Activated CD4-positive, CD25-positive, alpha-beta regulatory T cell treated with anti-CD3 and anti-CD28 coated beads, Interleukin-2, amount 50 U/mL, for 24 hours (primary cell): ENCODE results near the gene NFKBIE.

ENCODE experiments used
- ATAC-seq, 2 donors: fragments of 150-1000 bp; cut with Tn5 transposase; one replicate each; pipeline ENCODE4 v1.10.0; 2021; ENCODE audit warnings: mild to moderate bottlenecking in 1 of 2, moderate library complexity in 1 of 2

Gene NFKBIE

DNA sequence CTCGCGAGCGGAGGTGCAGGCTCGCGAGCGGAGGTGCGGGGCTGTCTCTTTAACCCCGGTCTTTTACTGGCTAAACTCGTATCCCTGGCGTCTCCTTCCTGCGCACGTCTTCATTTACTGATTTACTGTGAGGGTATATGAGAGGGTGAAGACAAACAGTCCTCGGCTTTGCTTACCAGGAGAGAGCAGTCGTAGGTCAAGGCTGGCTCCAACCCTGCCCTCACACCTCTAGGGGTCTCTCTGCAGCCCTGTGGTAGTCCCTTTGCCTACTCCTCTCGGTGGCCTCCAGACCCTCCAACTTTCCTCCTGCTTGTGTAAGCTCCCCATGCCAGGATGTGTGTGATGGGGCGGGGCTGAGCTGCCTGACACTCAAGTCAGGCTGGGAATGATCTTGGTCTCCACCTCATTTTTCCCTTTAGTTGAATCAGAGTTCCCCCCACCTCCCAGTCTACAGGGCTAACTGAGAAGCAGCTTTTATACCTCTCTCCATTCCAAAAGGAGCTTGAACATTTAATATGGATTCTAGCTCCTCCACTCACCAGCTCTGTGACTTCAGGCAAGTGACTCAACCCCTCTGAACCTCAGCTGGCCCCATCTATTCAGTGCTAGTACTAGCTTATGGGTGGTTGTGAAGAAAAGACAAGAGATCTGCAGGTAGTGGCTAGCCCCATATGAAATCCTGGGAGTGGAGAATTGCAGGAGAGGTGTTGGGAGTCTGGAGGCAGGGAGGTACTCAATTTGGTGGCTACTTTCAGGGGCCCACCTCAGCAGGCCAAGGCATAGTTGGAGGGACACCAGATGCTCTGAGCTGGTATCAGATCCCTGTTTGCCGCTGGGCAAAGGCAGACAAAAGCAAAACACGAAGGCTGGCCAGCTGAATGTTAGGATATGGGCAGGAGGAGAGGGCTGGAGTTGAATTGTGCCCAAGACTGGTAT, 41.1 kb downstream of the NFKBIE start:
- ATAC-seq, result peak; percentile 21 to 31

DNA sequence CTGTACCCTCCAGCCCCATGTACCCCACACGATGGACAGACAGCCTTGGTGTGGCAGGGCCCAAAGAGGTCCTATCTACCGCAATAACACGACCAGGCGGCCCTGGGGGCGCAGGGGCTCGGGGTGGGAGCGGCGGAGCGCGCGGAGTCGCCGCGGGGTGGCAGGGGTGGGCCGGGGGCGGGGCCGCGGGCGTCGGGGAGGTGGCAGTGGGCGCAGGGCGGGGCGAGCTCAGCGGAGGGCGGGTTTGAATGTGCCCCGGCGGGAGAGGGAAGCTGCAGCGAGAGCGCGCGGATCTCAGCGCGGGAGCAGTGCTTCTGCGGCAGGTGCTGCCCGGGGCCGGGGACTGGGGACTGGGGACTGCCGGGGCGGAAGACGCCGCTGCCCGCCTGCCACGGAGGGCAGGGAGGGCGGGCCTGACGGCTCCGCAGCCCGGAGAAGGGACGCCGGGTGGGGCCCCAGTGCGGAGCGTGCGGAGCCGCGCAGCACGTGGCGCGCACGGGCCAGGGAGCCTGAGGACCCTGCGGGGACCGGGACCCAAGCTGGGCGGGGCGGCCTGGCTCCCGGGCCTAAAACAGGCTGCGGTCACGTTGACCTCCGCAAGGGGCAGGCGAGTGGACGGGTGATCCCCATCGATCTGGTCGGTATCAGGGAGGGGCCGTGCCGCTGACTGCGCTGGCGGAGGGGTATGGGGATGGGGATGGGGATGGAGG, 41.9 kb downstream of the NFKBIE start, which contains the start of gene SLC29A1:
TSS of gene SLC29A1 (plus strand) at position 277 of the 710 bp plus-strand sequence. CDS start 3,719 bp downstream, outside the sequence.
- peak; percentile 75 to 78 for ATAC-seq

DNA sequence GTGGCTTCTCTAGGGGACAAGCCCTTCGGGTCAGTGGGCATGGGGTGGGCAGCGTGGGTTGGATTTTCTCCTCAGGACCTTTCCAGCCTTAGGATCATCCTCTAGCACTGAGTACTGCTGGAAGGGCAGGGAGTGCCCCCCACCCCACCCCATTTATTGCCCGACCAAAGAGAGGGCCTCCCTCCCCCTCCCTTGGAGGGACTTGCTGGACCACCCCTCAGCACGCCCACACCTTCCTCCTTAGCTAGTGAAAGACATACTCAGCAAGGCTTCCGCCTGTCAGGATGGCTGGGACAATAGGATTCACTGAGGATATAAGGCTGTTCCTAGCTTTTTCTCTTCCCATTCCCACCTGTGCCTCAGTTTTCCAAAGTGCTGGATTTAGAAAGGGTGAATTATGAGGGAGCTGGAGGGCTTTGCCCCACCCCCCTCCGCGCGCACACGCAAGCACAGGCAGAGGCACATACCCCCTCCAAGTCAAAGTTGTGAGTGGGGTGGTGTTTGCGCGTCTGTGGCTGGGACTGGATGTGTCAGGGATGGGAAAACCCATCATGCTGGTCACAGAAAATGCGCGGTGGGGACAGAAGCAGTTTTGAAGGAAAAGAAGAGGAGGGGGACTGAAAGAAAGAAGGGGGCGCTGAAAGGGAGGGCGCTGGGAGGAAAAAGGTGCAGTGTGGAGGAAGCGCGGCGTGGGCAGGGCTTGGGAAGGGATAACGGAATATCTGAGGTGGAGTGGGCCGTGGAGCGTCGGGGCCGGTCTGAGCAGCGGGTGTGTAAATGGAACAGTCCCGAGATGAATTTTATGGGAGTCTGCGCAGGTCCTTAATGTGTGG, 42.6 kb downstream of the NFKBIE start:
- peak in 1 of 2 donors; percentile 1 for ATAC-seq

DNA sequence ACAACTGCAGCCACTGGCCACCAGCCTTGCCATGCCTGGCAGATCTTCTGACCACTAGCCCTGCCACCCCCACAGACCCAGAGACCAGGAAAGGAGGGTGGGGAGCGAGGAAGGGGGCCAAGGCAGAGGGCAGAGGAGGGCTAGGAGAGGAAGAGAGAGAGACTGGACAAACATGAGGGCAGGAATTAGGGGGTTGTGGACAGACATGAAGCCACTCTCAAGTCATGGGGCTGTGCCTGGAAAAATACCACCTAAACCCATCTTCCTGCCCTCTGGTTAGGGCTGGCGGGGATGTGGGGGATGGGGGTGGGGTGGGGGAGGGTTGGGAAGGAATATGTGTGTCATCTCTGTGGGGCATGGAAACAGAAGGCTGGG, 43.4 kb downstream of the NFKBIE start:
- no peak for ATAC-seq

DNA sequence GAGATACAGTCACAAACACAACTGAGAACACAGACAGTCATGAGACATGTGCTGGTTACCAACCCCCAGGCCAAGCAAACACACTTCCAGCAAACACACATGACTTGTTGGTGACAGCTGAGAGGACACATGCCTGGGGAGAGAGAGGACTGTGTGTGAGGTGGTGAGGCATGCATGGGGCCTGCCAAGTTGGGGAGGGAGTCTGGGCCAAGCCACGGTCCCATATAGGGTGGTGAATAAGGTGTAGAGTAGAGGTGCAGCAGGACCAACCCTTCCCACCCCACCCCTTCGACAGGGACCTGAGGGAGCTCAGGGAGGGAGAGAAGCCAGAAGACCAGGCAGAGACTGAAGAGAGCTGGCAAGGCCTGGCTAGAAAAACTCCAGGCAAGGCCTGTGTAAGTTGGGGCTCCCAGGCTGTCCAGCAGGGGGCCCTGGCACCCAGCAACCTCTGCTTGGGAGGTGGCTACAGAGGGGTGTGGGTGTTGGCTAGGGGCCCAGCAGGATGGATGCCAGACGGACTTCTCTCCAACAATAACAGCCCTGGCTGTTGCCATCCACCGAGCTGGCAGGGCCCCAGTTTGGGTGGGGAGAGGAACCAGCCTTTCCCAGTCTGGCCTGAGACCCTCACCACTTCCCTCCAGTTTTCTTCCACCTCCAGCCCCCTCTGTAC, 43.9 kb downstream of the NFKBIE start:
- peak; percentile 37 to 41 for ATAC-seq

DNA sequence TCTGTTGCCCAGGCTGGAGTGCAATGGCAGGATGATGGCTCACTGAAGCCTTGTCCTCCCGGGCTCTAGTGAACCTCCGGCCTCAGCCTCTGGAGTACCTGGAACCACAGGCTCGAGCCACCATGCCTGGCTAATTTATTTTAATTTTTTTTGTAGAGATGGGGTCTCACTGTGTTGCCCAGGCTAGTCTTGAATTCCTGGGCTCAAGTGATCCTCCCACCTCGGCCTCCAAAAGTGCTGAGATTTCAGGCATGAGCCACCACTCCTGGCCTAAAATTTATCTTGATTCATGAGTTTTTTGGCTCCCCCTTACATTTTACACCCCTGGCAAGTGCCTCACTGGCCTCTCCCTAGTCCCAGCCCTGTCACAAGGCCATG, 44.4 kb downstream of the NFKBIE start:
- no peak for ATAC-seq

DNA sequence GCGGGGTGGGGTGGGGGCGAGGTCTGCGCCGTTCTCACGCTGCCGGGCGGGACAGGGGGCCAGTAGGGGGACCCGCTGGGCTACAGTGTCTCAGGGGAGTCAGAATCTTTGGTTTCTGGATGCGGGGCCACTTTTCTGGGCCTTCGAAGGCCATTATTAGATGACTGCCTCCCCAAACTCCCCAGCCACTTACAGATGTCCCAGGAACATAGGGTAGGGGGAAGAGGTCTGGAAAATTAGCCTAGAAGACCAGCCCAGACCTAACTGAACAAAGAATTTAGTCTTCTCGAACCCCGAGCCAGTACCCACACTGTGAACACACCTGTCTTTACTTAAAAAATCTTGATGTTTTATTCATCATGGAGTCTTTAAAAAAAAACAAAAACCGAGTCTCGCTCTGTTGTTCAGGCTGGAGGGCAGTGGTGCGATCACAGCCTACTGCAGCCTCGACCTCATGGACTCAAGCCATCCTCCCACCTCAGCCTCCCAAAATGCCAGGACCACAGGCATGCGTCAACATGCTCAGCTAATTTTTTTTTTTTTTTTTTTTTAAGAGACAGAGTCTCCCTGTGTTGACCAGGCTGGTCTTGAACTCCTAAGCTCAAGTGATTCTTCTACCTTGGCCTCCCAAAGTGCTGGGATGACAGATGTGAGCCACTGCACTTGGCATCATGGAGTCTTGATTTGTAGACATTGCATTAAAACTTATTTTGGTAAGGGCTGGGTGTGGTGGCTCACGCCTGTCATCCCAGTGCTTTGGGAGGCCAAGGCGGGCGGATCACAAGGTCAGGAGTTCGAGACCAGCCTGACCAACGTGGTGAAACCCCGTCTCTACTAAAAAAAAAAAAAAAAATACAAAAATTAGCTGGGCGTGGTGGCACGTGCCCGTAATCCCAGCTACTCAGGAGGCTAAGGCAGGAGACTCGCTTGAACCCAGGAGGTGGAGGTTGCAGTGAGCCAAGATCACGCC, 45.3 kb downstream of the NFKBIE start:
- ATAC-seq, result no peak

DNA sequence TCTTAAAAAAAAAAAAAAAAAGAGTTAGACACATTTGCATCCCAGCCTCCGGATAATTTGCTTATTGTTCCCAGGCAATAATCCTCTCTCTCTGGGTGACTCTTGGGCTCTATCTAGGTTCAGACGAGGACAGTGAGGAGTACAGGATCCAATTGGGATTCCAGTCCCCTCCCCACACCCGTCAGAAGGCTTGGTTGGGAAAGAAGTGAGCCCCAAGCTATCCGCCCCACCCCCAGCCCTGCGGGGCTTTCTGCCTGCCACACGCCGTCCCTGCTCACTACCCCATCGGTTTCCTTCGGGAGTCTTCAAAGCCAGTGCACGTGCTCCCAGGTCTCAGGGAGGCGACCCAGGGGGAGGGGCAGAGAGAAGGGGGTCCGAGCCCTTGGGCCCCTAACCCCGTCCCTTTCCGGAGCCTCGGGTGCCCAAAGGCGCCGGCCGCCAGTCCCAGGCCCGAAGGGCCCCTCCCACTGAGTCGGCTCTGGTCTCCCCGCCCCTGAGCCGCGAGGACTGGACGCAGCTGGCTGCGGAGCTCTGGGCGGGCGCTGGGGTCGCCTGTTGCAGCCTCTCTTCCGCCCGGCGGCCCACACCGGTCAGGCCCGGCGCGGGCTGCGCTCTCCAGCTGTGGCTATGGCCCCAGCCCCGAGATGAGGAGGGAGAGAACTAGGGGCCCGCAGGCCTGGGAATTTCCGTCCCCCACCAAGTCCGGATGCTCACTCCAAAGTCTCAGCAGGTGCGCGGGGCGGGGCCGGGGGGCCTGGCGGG, 46.1 kb downstream of the NFKBIE start:
- ATAC-seq, result no peak

DNA sequence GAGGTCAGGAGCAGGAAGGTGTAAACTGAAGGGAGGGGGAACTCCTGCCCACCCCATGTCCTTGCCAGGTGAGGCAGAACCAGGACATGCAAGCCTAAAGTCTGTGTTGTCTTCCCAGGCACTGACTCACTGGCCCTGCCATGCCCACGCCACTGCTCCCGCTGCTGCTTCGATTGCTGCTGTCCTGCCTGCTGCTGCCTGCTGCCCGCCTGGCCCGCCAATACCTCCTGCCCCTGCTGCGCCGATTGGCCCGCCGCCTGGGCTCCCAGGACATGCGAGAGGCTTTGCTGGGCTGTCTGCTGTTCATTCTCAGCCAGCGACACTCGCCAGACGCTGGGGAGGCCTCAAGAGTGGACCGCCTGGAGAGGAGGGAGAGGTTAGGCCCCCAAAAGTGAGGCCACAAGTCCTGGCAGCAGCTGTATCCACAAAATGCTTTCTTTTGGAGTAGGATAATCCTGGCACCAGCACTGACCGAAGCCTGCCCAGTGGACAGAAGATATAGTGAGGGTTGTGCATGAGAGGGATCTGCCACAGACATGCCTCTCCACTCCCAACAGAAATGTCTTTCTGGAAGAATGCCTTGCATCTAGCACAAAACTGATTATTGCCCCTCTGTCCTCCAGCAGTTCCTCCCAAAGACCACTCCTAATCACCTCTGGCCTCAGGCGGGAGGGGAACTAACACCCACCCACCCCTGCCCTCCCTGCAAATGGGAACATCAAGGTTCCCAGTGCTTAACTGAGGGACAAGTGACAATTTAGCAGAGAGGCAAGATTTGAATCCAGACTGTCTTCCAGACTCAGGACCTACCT, 47.8 kb downstream of the NFKBIE start:
- no peak for ATAC-seq

DNA sequence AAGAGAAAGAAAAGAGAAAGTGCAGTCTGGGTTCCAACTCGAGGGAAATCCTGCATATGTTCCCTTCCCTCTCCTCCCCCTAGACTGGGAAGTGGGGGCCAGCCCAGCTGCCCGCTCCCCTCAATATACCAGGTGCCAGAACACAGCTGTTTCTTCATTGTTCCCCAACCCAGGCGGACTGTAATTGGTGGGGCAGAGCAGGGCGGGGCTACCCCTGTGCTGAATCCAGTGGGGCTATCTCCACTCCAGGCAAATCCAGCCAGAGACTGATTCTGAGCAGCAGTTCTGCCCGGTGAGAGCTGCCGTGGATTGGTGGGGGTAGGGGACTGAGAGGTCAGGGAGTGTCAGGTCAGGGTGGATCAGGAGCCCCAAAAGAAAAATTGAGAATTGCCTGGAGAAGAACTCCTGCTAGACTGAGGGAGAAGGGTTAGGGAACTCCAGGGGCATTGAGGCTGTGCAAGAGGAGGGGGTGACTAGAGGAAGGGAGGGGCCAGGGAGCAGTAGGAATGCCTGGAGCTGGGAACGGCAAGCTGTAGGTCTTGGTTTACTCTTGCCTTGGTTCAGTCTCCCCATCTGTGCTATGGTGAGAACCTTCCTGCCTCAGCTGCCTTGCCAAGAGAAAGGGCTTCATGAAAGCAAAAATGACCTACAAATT, 48.5 kb downstream of the NFKBIE start, which contains the start of gene MYMX:
TSS of gene MYMX (plus strand) at position 250 of the 655 bp plus-strand sequence. CDS start 546 bp downstream, outside the sequence.
- no peak for ATAC-seq

DNA sequence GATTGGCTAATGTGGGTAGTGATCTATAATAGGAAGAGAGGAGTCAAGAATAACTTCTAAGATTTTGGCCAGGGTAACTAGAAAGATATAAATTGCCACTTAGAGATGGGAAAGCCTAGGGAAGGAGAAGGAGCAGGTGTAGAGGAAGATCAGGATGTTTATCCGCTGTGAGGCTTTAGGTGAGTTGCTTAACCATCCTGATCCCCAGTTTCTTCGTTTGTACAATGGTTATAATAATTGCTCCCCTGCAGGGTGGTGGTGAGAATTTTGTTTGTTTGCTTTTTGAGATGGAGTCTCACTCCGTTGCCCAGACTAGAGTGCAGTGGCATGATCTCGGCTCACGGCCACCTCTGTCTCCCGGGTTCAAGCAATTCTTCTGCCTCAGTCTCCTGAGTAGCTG, 51.0 kb downstream of the NFKBIE start:
- ATAC-seq, result no peak

DNA sequence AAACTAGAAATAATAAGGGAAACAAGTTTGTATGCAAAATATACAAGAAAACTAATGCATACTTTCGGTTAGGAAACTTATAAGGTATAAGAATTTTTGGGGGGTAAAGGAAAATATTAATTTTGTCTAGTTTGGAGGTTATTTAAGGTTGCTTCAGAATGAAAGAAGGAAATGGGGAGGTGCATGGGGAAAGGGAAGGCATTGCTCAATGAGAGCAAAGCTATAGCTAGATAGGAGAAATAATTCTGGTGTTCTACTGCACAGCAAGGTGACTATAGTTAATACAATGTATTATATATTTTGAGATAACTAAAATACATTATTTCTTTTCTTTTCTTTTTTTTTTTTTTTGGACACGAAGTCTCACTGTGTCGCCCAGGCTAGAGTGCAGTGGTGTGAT, 54.1 kb downstream of the NFKBIE start:
- ATAC-seq, result no peak
